H1 (cell line): ENCODE results near the gene TMEM120A. TPM values are rescaled to one million over a fixed set of nuclear protein-coding genes. Genes with fewer than 3 reads are reported as not detected.

Experiments used
- CTCF ChIA-PET: fragments of 300-600 bp; sonication (Branson Sonifier 250); formaldehyde crosslinking; loops from one replicate; lab custom pipeline; 2021; ENCODE audit not compliant: partially characterized antibody; lab: Charles Lee
- POLR2A ChIA-PET: fragments of 300-600 bp; sonication (Branson Sonifier 250); formaldehyde crosslinking; loops from one replicate; lab custom pipeline; 2021; ENCODE audit warnings: inconsistent platforms; ENCODE audit not compliant: partially characterized antibody; lab: Charles Lee
- DNase-seq, 2 experiments: peaks; one replicate each; pipeline versions ENCODE4 v3.0.0 to v3.0.0-alpha.2; 2010 to 2022; ENCODE audit warnings: low spot score in 2 of 2, low read depth in 1 of 2, mixed read lengths in 1 of 2
- FAIRE-seq: peaks from 2 replicates; lab custom pipeline; 2011; peaks lifted over from hg19 to GRCh38; lab: Jason Lieb, UNC
- H2AFZ ChIP-seq: 2 replicates; pipeline ENCODE4 v1.8.1; 2012; ENCODE audit warnings: low read length, inconsistent platforms
- H2AK5ac ChIP-seq: 2 replicates; pipeline ENCODE4 v1.6.1; 2013; ENCODE audit warnings: low read depth, low read length
- H2BK120ac ChIP-seq: replicated peaks from 2 replicates; pipeline ENCODE3; 2013; ENCODE audit warnings: low read depth, low read length, inconsistent platforms
- H2BK12ac ChIP-seq: 2 replicates; pipeline ENCODE4 v1.6.1; 2013; ENCODE audit warnings: low read depth, low read length
- H2BK15ac ChIP-seq: 2 replicates; pipeline ENCODE4 v1.6.1; 2013; ENCODE audit warnings: low read length
- H2BK20ac ChIP-seq: 2 replicates; pipeline ENCODE4 v1.6.1; 2013; ENCODE audit warnings: low read length
- H2BK5ac ChIP-seq: 2 replicates; pipeline ENCODE4 v1.6.1; 2013; ENCODE audit warnings: low read depth, low read length
- H3K14ac ChIP-seq: 2 replicates; pipeline ENCODE4 v1.6.1; 2013; ENCODE audit warnings: inconsistent platforms; ENCODE audit not compliant: insufficient read length
- H3K18ac ChIP-seq: 2 replicates; pipeline ENCODE4 v1.6.1; 2013; ENCODE audit warnings: low read length; ENCODE audit errors: extremely low read depth
- H3K23ac ChIP-seq: 2 replicates; pipeline ENCODE4 v1.6.1; 2013; ENCODE audit warnings: inconsistent platforms; ENCODE audit not compliant: insufficient read length
- H3K23me2 ChIP-seq: 2 replicates; pipeline ENCODE4 v1.6.1; 2013; ENCODE audit warnings: low read depth, low read length
- H3K27ac ChIP-seq: 2 replicates; pipeline ENCODE4 v1.6.1; 2011; ENCODE audit warnings: low read depth, low read length, inconsistent platforms
- H3K27me3 ChIP-seq, 4 experiments: replicated peaks in 1 of 4; 1 replicate in 1 of 4; 2 replicates in 3 of 4; pipeline versions ENCODE4 v1.6.1 to v1.8.1; 2011 to 2013; ENCODE audit warnings: low read length in 3 of 4, mild to moderate bottlenecking in 3 of 4, inconsistent platforms in 2 of 4, mixed read lengths in 2 of 4, moderate library complexity in 1 of 4; ENCODE audit not compliant: control insufficient read depth in 3 of 4, insufficient read depth in 3 of 4; ENCODE audit errors: extremely low read depth in 1 of 4
- H3K36me3 ChIP-seq, 4 experiments: 2 replicates each; pipeline versions ENCODE4 v1.6.1 to v1.8.1; 2011 to 2013; ENCODE audit warnings: mild to moderate bottlenecking in 4 of 4, low read length in 3 of 4, moderate library complexity in 2 of 4, control low read depth in 1 of 4, inconsistent platforms in 1 of 4; ENCODE audit not compliant: insufficient read depth in 4 of 4, control insufficient read depth in 2 of 4
- H3K4ac ChIP-seq: replicated peaks from 2 replicates; pipeline ENCODE3; 2013; ENCODE audit warnings: low read length, low read depth, mixed read lengths, inconsistent platforms; ENCODE audit not compliant: insufficient read length
- H3K4me1 ChIP-seq, 4 experiments: replicated peaks in 1 of 4; 1 replicate in 1 of 4; 2 replicates in 3 of 4; pipeline versions ENCODE4 v1.6.1 to v1.8.1; 2011 to 2013; ENCODE audit warnings: low read length in 3 of 4, inconsistent platforms in 2 of 4, mixed read lengths in 1 of 4; ENCODE audit not compliant: insufficient read depth in 4 of 4, control insufficient read depth in 3 of 4
- H3K4me2 ChIP-seq, 2 experiments: 2 replicates each; pipeline versions ENCODE4 v1.6.1 to v1.8.1; 2011 to 2013; ENCODE audit warnings: low read depth in 2 of 2, low read length in 2 of 2, control low read depth in 1 of 2, inconsistent platforms in 1 of 2, mild to moderate bottlenecking in 1 of 2; ENCODE audit not compliant: insufficient read depth in 1 of 2
- H3K4me3 ChIP-seq, 4 experiments: fragments of 200-600, 300-600 bp in 1 of 4; sonication (generic), shearing (Covaris generic), sonication (Bioruptor Twin) in 1 of 4; 2 replicates each; pipeline versions ENCODE4 v1.5.1 to v1.8.1; 2011 to 2016; ENCODE audit warnings: low read length in 4 of 4, low read depth in 3 of 4, control low read depth in 2 of 4, inconsistent platforms in 2 of 4, mild to moderate bottlenecking in 2 of 4, mixed read lengths in 1 of 4, moderate library complexity in 1 of 4; ENCODE audit not compliant: insufficient read depth in 2 of 4; ENCODE audit errors: extremely low read depth in 1 of 4
- H3K56ac ChIP-seq: replicated peaks from 2 replicates; pipeline ENCODE3; 2013; ENCODE audit warnings: low read depth, mild to moderate bottlenecking, mixed read lengths, low read length, inconsistent platforms; ENCODE audit not compliant: insufficient read length
- H3K79me1 ChIP-seq: 2 replicates; pipeline ENCODE4 v1.6.1; 2013; ENCODE audit warnings: low read depth, low read length, control low read depth
- H3K79me2 ChIP-seq, 2 experiments: 2 replicates each; pipeline versions ENCODE4 v1.6.1 to v1.8.1; 2012 to 2013; ENCODE audit warnings: low read length in 2 of 2, mild to moderate bottlenecking in 2 of 2, inconsistent platforms in 1 of 2; ENCODE audit not compliant: insufficient read depth in 2 of 2, control insufficient read depth in 1 of 2
- H3K9ac ChIP-seq, 4 experiments: replicated peaks in 1 of 4; 1 replicate in 1 of 4; 2 replicates in 3 of 4; pipeline versions ENCODE4 v1.6.1 to v1.8.1; 2011 to 2013; ENCODE audit warnings: low read depth in 3 of 4, low read length in 3 of 4, control low read depth in 2 of 4, mild to moderate bottlenecking in 2 of 4, moderate library complexity in 2 of 4, inconsistent platforms in 1 of 4; ENCODE audit errors: extremely low read depth in 1 of 4
- H3K9me3 ChIP-seq, 2 experiments: 2 replicates each; pipeline versions ENCODE4 v1.6.1 to v1.8.1; 2012 to 2013; ENCODE audit warnings: mild to moderate bottlenecking in 2 of 2, moderate library complexity in 2 of 2, control low read depth in 1 of 2, inconsistent platforms in 1 of 2, low read depth in 1 of 2, low read length in 1 of 2, mixed read lengths in 1 of 2; ENCODE audit not compliant: insufficient read depth in 2 of 2
- H4K20me1 ChIP-seq, 2 experiments: replicated peaks in 1 of 2; 2 replicates each; pipeline versions ENCODE3 to v1.8.1; 2011 to 2013; ENCODE audit warnings: inconsistent platforms in 2 of 2, low read length in 2 of 2, mild to moderate bottlenecking in 1 of 2; ENCODE audit not compliant: insufficient read depth in 2 of 2, control insufficient read depth in 1 of 2
- H4K5ac ChIP-seq: 2 replicates; pipeline ENCODE4 v1.6.1; 2013; ENCODE audit warnings: low read length, low read depth, mixed read lengths, inconsistent platforms; ENCODE audit not compliant: insufficient read length
- H4K8ac ChIP-seq: 2 replicates; pipeline ENCODE4 v1.8.0; 2013; ENCODE audit warnings: mild to moderate bottlenecking, moderate library complexity, low read length, inconsistent platforms; ENCODE audit not compliant: insufficient read depth; ENCODE audit errors: extremely low read depth
- H4K91ac ChIP-seq: replicated peaks from 2 replicates; pipeline ENCODE3; 2013; ENCODE audit warnings: low read length, mixed read lengths, inconsistent platforms; ENCODE audit not compliant: insufficient read length
- BACH1 ChIP-seq: IDR thresholded peaks from 2 replicates; pipeline ENCODE4 v1.6.1; 2012; ENCODE audit warnings: low read length, improper control_type of control experiment
- CBX5 ChIP-seq: fragments of 300-800, 300-1000 bp; sonication (generic); IDR thresholded peaks from 2 replicates; pipeline ENCODE4 v1.7.1; 2016; ENCODE audit warnings: antibody characterized with exemption, low read length, low read depth
- EP300 ChIP-seq, 2 experiments: IDR thresholded peaks; 1 replicate in 1 of 2; 2 replicates in 1 of 2; pipeline ENCODE4 v1.6.1; 2011 to 2012; ENCODE audit warnings: low read depth in 2 of 2, low read length in 2 of 2, mild to moderate bottlenecking in 2 of 2, borderline replicate concordance in 1 of 2, inconsistent platforms in 1 of 2, moderate library complexity in 1 of 2
- EZH2 ChIP-seq: fragments of 200-600 bp; sonication (generic); IDR thresholded peaks from 2 replicates; pipeline ENCODE4 v1.7.1; 2012; ENCODE audit warnings: low read depth, mild to moderate bottlenecking, moderate library complexity, low read length, inconsistent platforms; ENCODE audit not compliant: severe bottlenecking
- HDAC6 ChIP-seq: IDR thresholded peaks from one replicate; pipeline ENCODE4 v1.7.1; 2012; ENCODE audit warnings: low read depth, mild to moderate bottlenecking, inconsistent platforms, low read length, moderate library complexity
- MAX ChIP-seq: IDR thresholded peaks from 2 replicates; pipeline ENCODE4 v1.6.1; 2012; ENCODE audit warnings: inconsistent platforms
- POLR2A ChIP-seq, 2 experiments: IDR thresholded peaks; 1 replicate in 1 of 2; 2 replicates in 1 of 2; pipeline ENCODE4 v1.6.1; 2011; ENCODE audit warnings: low read depth in 2 of 2, low read length in 2 of 2, mild to moderate bottlenecking in 2 of 2; ENCODE audit errors: control extremely low read depth in 1 of 2
- POU5F1 ChIP-seq: IDR thresholded peaks from 2 replicates; pipeline ENCODE4 v1.6.1; 2011; ENCODE audit warnings: low read depth, mild to moderate bottlenecking, low read length, moderate library complexity
- RAD21 ChIP-seq, 2 experiments: IDR thresholded peaks in 1 of 2; conservative IDR thresholded peaks in 1 of 2; 2 replicates each; pipeline ENCODE4 v1.6.1; 2011; ENCODE audit warnings: low read depth in 2 of 2, low read length in 2 of 2, improper control_type of control experiment in 1 of 2, inconsistent platforms in 1 of 2, mild to moderate bottlenecking in 1 of 2, moderate library complexity in 1 of 2
- RFX5 ChIP-seq: IDR thresholded peaks from 2 replicates; pipeline ENCODE4 v1.6.1; 2011; ENCODE audit warnings: low read depth, low read length, improper control_type of control experiment, borderline replicate concordance
- SIN3A ChIP-seq, 2 experiments: IDR thresholded peaks in 1 of 2; conservative IDR thresholded peaks in 1 of 2; 2 replicates each; pipeline ENCODE4 v1.6.1; 2011 to 2012; ENCODE audit warnings: low read length in 2 of 2, improper control_type of control experiment in 1 of 2, low read depth in 1 of 2, mild to moderate bottlenecking in 1 of 2
- TBP ChIP-seq: IDR thresholded peaks from 2 replicates; pipeline ENCODE4 v1.6.1; 2011; ENCODE audit warnings: low read depth, low read length, improper control_type of control experiment
- WGBS, 2 experiments: shearing (Covaris generic) in 1 of 2; methylation state at CpG; one replicate each; pipeline versions ENCODE4 v1.1.6 to v1.1.7; 2013 to 2015; ENCODE audit warnings: low lambda C conversion rate in 2 of 2, mixed read lengths in 2 of 2, inconsistent platforms in 1 of 2, low coverage in 1 of 2, missing lambda C conversion rate in 1 of 2; ENCODE audit not compliant: insufficient replicate concordance in 2 of 2, insufficient coverage in 1 of 2, insufficient read length in 1 of 2; ENCODE audit errors: extremely low coverage in 1 of 2, missing lambda C conversion rate in 1 of 2; 5-methylcytosine and 5-hydroxymethylcytosine counted together
- polyA plus RNA-seq, 7 experiments: library from polyadenylated mRNA; depleted of rRNA in 3 of 7; stranded (reverse) in 5 of 7; unstranded in 2 of 7; fragments of >200 nt in 5 of 7; fragments of 200-250 nt in 2 of 7; gene quantifications; 1 replicate in 5 of 7; 2 replicates in 1 of 7; 4 replicates in 1 of 7; pipeline versions ENCODE4 v1.2.1 to v1.2.3, GENCODE V29; 2011 to 2013; ENCODE audit warnings: missing spikeins in 2 of 7, mixed read lengths in 2 of 7
- total RNA-seq: library from RNA; stranded (reverse); fragmentation: NEBNext Ultra II Directional; extraction: Animal tissue kit (Norgen Biotek cat#: 25700); gene quantifications from 2 replicates; pipeline ENCODE4 v1.2.1, GENCODE V29; 2021

The TMEM120A gene
- total and polyA plus RNA-seq, 2 of the 8 experiments (the other 6 are each of a cell fraction or from before 2014, with no cell fraction given), result 15.6 to 49.9 TPM

GRCh38 chr7:75985009-75985517, 9.3 kb downstream of the TMEM120A start:
- Histone ChIP-seq H2BK5ac (no peak overlapping the region), H3K9me3 (no peaks in the 10 kb centered on the region), H2BK20ac (no peak overlapping the region), H3K27me3 (no peaks in the 10 kb centered on the region), H3K23me2 (peaks cover 1% of the 10 kb centered on the region; the same call in 1 of the 2 replicates), H2BK15ac (no peak overlapping the region), H3K27ac (no peak overlapping the region), H2BK12ac (no peak overlapping the region), H3K4ac (no peak overlapping the region), H4K91ac (no peak overlapping the region), H2AK5ac (no peak overlapping the region), H3K36me3 (peaks cover 9 to 63% (median 34%) of the 10 kb centered on the region in 4 experiments), H3K79me1 (0 out of 2 replicates have a peak, but pooled peaks cover 2% of the 10 kb centered on the region), H3K18ac (no peak overlapping the region), H3K79me2 (no peaks in the 10 kb centered on the region), H3K56ac (no peak overlapping the region), H3K23ac (no peak overlapping the region), H3K9ac (no peak overlapping the region), H3K14ac (no peak overlapping the region), H4K8ac (no peak overlapping the region), H4K20me1 (peaks cover 0 to 7% of the 10 kb centered on the region in 2 experiments), H2AFZ (no peak overlapping the region), H4K5ac (no peak overlapping the region), H3K4me1 (peaks cover 0 to 12% (median 4%) of the 10 kb centered on the region in 4 experiments; a peak in 4 of 7 replicates), H3K4me2 (no peak overlapping the region), H2BK120ac (no peak overlapping the region), H3K4me3 (no peak overlapping the region)
- CTCF ChIA-PET, result interaction anchor here (1.0 to 1.3 kb wide), 4 partner anchors 13 to 37 kb away, joined by 4 to 5 read pairs (median 4); no protein-coding TSS in a partner anchor
- WGBS, 2 experiments, result 87% methylated on average over 20 of the region's 21 CpGs; no CpG with 5 or more reads in 1 of the 2 experiments
- FAIRE-seq (no peak), DNase-seq (no peak)
- POLR2A ChIA-PET, result interaction anchor here (0.9 to 1.7 kb wide), 6 partner anchors 8 to 69 kb away, joined by 3 to 6 read pairs (median 4); no protein-coding TSS in a partner anchor
- TF ChIP-seq RFX5 (no peak), MAX (no peak), RAD21 (IDR thresholded peaks at IDR 0.05 in 1 of 2, conservative IDR thresholded peaks at IDR 0.05 in 1 of 2; ENCODE audit: low read depth in 2 of 2, low read length in 2 of 2) (no peak), BACH1 (no peak), HDAC6 (no peak), EP300 (IDR thresholded peaks at IDR 0.05; ENCODE audit: borderline replicate concordance in 1 of 2, low read depth in 2 of 2, low read length in 2 of 2) (no peak), EZH2 (no peak), POLR2A (IDR thresholded peaks at IDR 0.05; ENCODE audit: control extremely low read depth in 1 of 2, low read depth in 2 of 2, low read length in 2 of 2) (no peak), CBX5 (no peak), SIN3A (conservative IDR thresholded peaks at IDR 0.05 in 1 of 2, IDR thresholded peaks at IDR 0.05 in 1 of 2; ENCODE audit: low read depth in 1 of 2, low read length in 2 of 2) (no peak), TBP (no peak), POU5F1 (no peak)
